ENCODE data around the gene SLC4A2. TPM values are rescaled to one million over a fixed set of nuclear protein-coding genes. Genes with fewer than 3 reads are reported as not detected.

The SLC4A2 gene
- total and polyA plus RNA-seq, 2 experiments from 2014 or later: 167 to 188 TPM

DNA sequence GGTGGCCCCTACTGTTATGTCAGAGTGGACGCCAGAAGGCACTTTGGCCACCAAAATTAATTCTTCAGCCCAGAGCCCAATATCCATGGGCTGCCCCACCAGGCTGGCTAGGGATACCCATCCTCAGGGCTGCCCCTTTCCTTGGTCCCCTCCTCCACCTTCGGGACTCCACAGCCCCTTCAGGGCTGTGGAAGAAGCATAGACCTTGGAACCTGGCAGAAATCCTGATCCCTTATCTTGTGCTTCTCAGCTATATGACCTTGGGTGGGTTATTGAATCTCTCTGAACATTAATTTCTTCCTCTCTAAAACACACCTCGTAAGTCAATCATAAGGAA is 24.4 kb downstream of the SLC4A2 start:
- peaks cover 55% of the 10 kb centered on the region for H3K4me1 ChIP-seq (ENCODE audit: insufficient read depth)
- H3K27me3 ChIP-seq: no peaks in the 10 kb centered on the region
- 36% methylated on average over 3 of the region's 3 CpGs for WGBS (ENCODE audit: low lambda C conversion rate, missing lambda C conversion rate)
- H4K20me1 ChIP-seq (ENCODE audit: insufficient read depth, poor library complexity, severe bottlenecking): peaks cover 14% of the 10 kb centered on the region
- H3K36me3 ChIP-seq (replicated peaks; ENCODE audit: insufficient read depth, low read depth): no peaks in the 10 kb centered on the region
- H3K4me2 ChIP-seq: peak overlapping the region; percentile 90
- H3K27ac ChIP-seq: peak overlapping the region; percentile 94
- H2AFZ ChIP-seq: peak overlapping the region; percentile 79
- H3K79me2 ChIP-seq: peaks cover 55% of the 10 kb centered on the region
- H3K4me3 ChIP-seq: peak overlapping the region; percentile 91
- no peaks in the 10 kb centered on the region for H3K9me2 ChIP-seq (replicated peaks; ENCODE audit: insufficient read depth)
- H3K9me3 ChIP-seq (ENCODE audit: low read depth): no peaks in the 10 kb centered on the region
- TF ChIP-seq EZH2phosphoT487 (IDR thresholded peaks at IDR 0.05; ENCODE audit: low read depth, severe bottlenecking, unreplicated experiment) (no peak), EZH2 (IDR thresholded peaks at IDR 0.05; ENCODE audit: borderline replicate concordance) (no peak)
- TF ChIP-seq, protein P1, sequence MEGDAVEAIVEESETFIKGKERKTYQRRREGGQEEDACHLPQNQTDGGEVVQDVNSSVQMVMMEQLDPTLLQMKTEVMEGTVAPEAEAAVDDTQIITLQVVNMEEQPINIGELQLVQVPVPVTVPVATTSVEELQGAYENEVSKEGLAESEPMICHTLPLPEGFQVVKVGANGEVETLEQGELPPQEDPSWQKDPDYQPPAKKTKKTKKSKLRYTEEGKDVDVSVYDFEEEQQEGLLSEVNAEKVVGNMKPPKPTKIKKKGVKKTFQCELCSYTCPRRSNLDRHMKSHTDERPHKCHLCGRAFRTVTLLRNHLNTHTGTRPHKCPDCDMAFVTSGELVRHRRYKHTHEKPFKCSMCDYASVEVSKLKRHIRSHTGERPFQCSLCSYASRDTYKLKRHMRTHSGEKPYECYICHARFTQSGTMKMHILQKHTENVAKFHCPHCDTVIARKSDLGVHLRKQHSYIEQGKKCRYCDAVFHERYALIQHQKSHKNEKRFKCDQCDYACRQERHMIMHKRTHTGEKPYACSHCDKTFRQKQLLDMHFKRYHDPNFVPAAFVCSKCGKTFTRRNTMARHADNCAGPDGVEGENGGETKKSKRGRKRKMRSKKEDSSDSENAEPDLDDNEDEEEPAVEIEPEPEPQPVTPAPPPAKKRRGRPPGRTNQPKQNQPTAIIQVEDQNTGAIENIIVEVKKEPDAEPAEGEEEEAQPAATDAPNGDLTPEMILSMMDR (IDR thresholded peaks at IDR 0.05; ENCODE audit: poor library complexity): no peak
- no peak for DNase-seq (ENCODE audit: low spot score)

DNA sequence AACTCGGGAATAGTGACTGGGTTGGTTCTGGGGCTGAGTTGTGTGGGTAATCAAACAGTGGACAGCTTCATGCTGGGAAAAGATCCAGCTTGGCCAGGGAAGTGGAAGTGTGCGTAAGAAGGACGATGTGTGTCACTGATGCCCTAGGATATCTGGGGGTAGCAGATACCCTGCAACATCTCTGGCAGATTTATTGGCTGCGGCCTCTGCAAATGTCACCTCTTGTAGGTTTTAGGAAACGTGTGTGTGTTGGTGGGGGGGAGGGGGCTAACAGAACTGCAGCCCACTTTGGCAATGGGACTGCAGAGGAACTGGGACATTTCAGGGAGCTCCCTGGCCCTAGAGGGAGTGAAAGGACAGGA is 25.9 kb downstream of the SLC4A2 start:
- Histone ChIP-seq H3K36me3 (replicated peaks; ENCODE audit: insufficient read depth, low read depth) (no peaks in the 10 kb centered on the region), H3K9me2 (replicated peaks; ENCODE audit: insufficient read depth) (no peaks in the 10 kb centered on the region), H3K27me3 (no peaks in the 10 kb centered on the region), H2AFZ (no peak overlapping the region), H3K27ac (peak overlapping the region; percentile 91), H4K20me1 (ENCODE audit: insufficient read depth, poor library complexity, severe bottlenecking) (peaks cover 24% of the 10 kb centered on the region), H3K9me3 (ENCODE audit: low read depth) (no peaks in the 10 kb centered on the region), H3K4me3 (no peak overlapping the region), H3K79me2 (peaks cover 55% of the 10 kb centered on the region), H3K4me1 (ENCODE audit: insufficient read depth) (peaks cover 60% of the 10 kb centered on the region), H3K4me2 (peak overlapping the region; percentile 100)
- 39% methylated on average over 5 of the region's 5 CpGs for WGBS (ENCODE audit: low lambda C conversion rate, missing lambda C conversion rate)
- TF ChIP-seq EZH2 (IDR thresholded peaks at IDR 0.05; ENCODE audit: borderline replicate concordance): no peak
- TF ChIP-seq, protein P1 (IDR thresholded peaks at IDR 0.05; ENCODE audit: poor library complexity): no peak
- DNase-seq (ENCODE audit: low spot score): no peak

DNA sequence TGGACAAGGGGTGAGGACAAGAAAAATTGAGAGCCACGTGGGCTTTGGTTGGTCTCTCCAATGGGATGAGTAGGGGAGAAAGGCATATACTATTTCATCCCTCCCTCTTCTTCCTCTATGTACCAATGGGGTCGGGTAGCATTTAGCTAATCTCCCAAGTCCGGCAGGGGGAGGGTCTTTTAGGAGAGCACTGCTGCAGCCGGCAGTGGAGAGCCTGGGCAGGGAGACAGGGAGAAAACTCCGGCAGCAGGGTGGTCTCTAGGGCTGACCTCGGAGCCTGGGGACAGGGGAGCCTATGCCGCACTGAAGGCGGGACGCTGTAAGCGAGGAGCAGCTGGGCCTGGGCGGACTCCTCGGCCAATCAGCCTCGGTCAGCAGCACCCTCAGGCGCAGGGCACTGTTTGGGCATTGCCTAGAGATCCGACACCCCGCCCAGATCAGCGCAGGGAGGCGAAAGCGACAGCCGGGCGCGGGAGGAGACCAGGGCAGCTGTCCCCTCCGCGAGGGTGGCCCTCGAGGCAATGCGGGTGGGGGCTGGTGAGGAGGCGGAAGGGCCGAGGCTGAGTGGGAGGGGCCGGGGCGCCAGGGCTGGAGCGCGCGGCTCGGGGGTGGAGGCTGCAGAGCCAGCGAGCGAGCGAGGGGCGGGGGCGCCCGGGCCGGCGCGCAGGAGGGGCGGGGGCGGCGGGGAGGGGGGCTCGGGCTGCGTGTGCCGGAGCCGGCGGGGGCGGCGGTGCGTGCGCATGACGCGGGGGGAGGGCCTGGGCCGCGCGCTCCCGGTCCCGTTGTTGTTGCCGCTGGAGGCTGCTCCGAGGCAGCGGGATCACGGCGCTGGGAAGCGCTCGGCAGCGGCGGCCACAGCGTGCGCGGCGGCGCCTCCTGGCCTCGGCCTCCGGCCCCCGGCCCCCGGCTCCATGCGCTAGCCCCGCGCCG is 26.6 kb downstream of the SLC4A2 start, which contains the start of gene AGAP3:
Gene AGAP3, plus strand, starts transcription at position 785 of the 930 bp plus-strand sequence. CDS start 267 bp downstream, outside the sequence.
- WGBS (ENCODE audit: low lambda C conversion rate, missing lambda C conversion rate): 1% methylated on average over 22 of the region's 84 CpGs

More for the DNA sequence above, 26.6 kb downstream of the SLC4A2 start, which contains the start of gene AGAP3:
- Histone ChIP-seq H2AFZ (peak within 1 kb of the TSS; percentile 89), H3K4me3 (peak within 1 kb of the TSS; percentile 95), H3K27ac (peak within 1 kb of the TSS; percentile 91), H3K36me3 (replicated peaks; ENCODE audit: insufficient read depth, low read depth) (no peaks in the 10 kb centered on the region), H3K9me2 (replicated peaks; ENCODE audit: insufficient read depth) (no peaks in the 10 kb centered on the region), H4K20me1 (ENCODE audit: insufficient read depth, poor library complexity, severe bottlenecking) (peaks cover 30% of the 10 kb centered on the region), H3K4me2 (peak within 1 kb of the TSS; percentile 100), H3K79me2 (peaks cover 59% of the 10 kb centered on the region), H3K9me3 (ENCODE audit: low read depth) (no peaks in the 10 kb centered on the region), H3K4me1 (ENCODE audit: insufficient read depth) (peaks cover 61% of the 10 kb centered on the region), H3K27me3 (no peaks in the 10 kb centered on the region)
- DNase-seq (ENCODE audit: low spot score): peak; percentile 91
- TF ChIP-seq EZH2 (IDR thresholded peaks at IDR 0.05; ENCODE audit: borderline replicate concordance): no peak
- TF ChIP-seq, protein P1 (IDR thresholded peaks at IDR 0.05; ENCODE audit: poor library complexity): no peak
- no peak for TF ChIP-seq EZH2phosphoT487 (IDR thresholded peaks at IDR 0.05; ENCODE audit: low read depth, severe bottlenecking, unreplicated experiment)

Data from hepatocyte (in vitro differentiated cells).